ENCODE data around the gene RABL2B.
"Not testable (repeated sequence)": the region's sequence is repeated elsewhere in the genome, so short reads cannot be mapped to it uniquely, and the experiment has no call there.

- not testable (repeated sequence) for TF ChIP-seq CTCF (conservative IDR thresholded peaks at IDR 0.05; ENCODE audit: low read length); EZH2phosphoT487 (IDR thresholded peaks at IDR 0.05; ENCODE audit: borderline replicate concordance, low read depth, low read length)
These were observed at the start of gene RABL2B for GRCh38 chr22:50783033-50783879.
